Mesothelial cell of epicardium (in vitro differentiated cells): ENCODE measurements around the gene CAMK2B. TPM values are rescaled to one million over a fixed set of nuclear protein-coding genes. Genes with fewer than 3 reads are reported as not detected.

Source experiments
- DNase-seq, 2 experiments: peaks; one replicate each; pipeline ENCODE4 v3.0.0; 2021; ENCODE audit warnings: low spot score in 2 of 2; ENCODE audit not compliant: unreplicated experiment in 2 of 2
- H3K27ac Mint-ChIP-seq: 2 replicates; pipeline ENCODE4 v1.8.0; 2021; ENCODE audit warnings: mixed read lengths
- H3K27me3 Mint-ChIP-seq: 2 replicates; pipeline ENCODE4 v1.8.0; 2021; ENCODE audit warnings: low read depth, mixed read lengths
- H3K36me3 Mint-ChIP-seq: 2 replicates; pipeline ENCODE4 v1.8.0; 2021; ENCODE audit warnings: mixed read lengths
- H3K4me1 Mint-ChIP-seq: 2 replicates; pipeline ENCODE4 v1.8.0; 2021; ENCODE audit warnings: mixed read lengths
- H3K4me3 Mint-ChIP-seq: 2 replicates; pipeline ENCODE4 v1.8.0; 2021; ENCODE audit warnings: mild to moderate bottlenecking, moderate library complexity, mixed read lengths
- H3K9me3 Mint-ChIP-seq: 2 replicates; pipeline ENCODE4 v1.8.0; 2021; ENCODE audit warnings: mixed read lengths
- total RNA-seq: library from RNA; stranded (reverse); gene quantifications from 3 replicates; pipeline ENCODE4 v1.2.1, GENCODE V29; 2021
- TF ChIP-seq, protein P1 (sequence below): fragments of 200-600 bp; sonication (generic); IDR thresholded peaks from one replicate; pipeline ENCODE4 v1.5.0; 2021; ENCODE audit warnings: antibody characterized with exemption; ENCODE audit not compliant: unreplicated experiment

Gene CAMK2B
- total RNA-seq, 1 donor from 2014 or later = 1.8 TPM

DNA sequence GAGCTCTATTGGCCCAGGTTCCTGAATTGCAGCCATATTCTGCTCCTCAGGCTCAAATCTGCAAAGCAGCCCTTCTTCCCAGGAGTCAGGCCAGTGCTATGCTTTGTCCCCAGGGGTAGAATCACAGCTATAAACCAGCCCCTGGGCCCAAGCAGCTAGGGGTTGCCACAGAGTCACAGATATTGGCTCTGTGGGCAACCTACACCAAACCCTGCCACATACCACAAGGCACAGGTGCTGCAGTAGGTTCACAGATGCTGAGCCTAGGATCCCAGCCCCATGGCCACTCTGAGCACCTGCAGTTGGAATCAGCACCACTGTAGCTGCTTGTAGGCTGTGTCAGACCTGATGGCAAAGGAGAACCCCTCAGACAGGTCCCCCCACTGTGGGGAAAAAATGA, 43.1 kb upstream of the CAMK2B start:
- Mint-ChIP-seq H3K4me1 (no peaks in the 10 kb centered on the region), H3K9me3 (peaks cover 16% of the 10 kb centered on the region), H3K36me3 (no peaks in the 10 kb centered on the region), H3K4me3 (no peak overlapping the region), H3K27ac (no peak overlapping the region), H3K27me3 (peaks cover 62% of the 10 kb centered on the region)
- DNase-seq = no peak
- TF ChIP-seq, protein P1, sequence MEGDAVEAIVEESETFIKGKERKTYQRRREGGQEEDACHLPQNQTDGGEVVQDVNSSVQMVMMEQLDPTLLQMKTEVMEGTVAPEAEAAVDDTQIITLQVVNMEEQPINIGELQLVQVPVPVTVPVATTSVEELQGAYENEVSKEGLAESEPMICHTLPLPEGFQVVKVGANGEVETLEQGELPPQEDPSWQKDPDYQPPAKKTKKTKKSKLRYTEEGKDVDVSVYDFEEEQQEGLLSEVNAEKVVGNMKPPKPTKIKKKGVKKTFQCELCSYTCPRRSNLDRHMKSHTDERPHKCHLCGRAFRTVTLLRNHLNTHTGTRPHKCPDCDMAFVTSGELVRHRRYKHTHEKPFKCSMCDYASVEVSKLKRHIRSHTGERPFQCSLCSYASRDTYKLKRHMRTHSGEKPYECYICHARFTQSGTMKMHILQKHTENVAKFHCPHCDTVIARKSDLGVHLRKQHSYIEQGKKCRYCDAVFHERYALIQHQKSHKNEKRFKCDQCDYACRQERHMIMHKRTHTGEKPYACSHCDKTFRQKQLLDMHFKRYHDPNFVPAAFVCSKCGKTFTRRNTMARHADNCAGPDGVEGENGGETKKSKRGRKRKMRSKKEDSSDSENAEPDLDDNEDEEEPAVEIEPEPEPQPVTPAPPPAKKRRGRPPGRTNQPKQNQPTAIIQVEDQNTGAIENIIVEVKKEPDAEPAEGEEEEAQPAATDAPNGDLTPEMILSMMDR = no peak

DNA sequence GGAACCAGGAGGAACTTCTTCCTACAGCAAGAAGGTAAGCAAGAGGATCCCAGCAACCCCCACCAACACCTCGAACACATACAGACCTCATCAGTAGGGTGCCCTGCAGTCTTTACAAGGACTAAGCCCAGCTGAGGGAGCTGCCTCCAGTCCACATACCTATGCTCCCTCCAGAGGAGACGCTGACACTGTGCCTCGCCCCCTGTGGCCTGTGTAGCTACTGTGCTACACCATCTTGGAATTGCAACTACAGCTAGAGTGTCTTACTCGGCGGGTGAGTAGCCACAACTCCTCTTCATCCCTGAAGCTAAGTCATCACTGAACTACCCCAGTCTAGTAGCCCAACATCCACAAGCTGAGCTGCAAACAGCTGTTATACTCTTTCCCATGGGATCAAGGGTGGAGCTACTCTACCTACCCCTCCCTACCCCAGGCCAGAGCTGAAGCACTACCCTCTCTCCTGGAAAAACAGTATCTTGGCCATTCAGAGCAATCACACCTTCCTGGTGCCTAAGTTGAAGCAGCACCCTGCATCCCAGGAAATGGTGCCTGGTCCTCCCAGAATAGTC, 42.2 kb upstream of the CAMK2B start:
- no peaks in the 10 kb centered on the region for H3K36me3 Mint-ChIP-seq
- no peak overlapping the region for H3K27ac Mint-ChIP-seq
- peaks cover 62% of the 10 kb centered on the region for H3K27me3 Mint-ChIP-seq
- H3K4me3 Mint-ChIP-seq = no peak overlapping the region
- no peaks in the 10 kb centered on the region for H3K4me1 Mint-ChIP-seq
- peaks cover 17% of the 10 kb centered on the region for H3K9me3 Mint-ChIP-seq
- no peak for DNase-seq
- TF ChIP-seq, protein P1 = no peak

DNA sequence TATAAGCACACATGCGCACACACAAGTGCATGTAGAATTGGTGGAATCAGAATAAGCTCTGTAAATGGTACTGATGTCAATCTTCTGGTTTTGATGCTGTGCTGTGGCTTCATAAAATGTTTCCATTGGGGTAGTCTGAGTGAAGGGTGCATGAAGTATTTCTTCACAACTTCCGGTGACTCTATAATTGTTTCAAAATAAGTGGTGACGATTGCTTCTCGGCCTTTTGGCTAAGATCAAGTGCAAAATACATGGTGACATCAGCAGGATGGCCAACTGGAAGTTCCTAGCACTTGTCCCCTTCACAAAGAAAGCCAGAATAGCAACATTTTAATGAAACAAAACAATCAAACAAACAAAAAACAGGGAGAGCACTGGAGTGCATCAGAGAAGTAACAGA, 41.6 kb upstream of the CAMK2B start:
- no peaks in the 10 kb centered on the region for H3K36me3 Mint-ChIP-seq
- TF ChIP-seq, protein P1 = no peak
- DNase-seq = no peak
- peaks cover 62% of the 10 kb centered on the region for H3K27me3 Mint-ChIP-seq
- H3K4me1 Mint-ChIP-seq = no peaks in the 10 kb centered on the region
- H3K27ac Mint-ChIP-seq = no peak overlapping the region
- H3K4me3 Mint-ChIP-seq = no peak overlapping the region
- peaks cover 23% of the 10 kb centered on the region for H3K9me3 Mint-ChIP-seq

DNA sequence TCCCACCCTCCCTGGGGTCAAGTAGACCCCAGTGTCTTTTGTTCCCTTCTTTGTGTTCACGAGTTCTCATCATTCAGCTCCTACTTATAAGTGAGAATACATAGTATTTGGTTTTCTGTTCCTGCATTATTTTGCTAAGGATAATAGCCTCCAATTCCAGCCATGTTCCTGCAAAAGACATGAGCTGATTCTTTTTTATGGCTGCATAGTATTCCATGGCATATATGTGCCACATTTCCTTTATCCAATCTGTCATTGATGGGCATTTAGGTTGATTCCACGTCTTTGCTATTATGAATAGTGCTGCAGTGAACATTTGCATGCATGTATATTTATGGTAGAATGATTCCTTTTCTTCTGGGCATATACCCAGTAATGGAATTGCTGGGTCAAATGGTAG, 28.3 kb upstream of the CAMK2B start:
- Mint-ChIP-seq H3K4me1 (no peaks in the 10 kb centered on the region), H3K27ac (no peak overlapping the region), H3K9me3 (peaks cover 42% of the 10 kb centered on the region), H3K4me3 (no peak overlapping the region), H3K36me3 (no peaks in the 10 kb centered on the region), H3K27me3 (peaks cover 58% of the 10 kb centered on the region)
- TF ChIP-seq, protein P1 = no peak
- DNase-seq = no peak

DNA sequence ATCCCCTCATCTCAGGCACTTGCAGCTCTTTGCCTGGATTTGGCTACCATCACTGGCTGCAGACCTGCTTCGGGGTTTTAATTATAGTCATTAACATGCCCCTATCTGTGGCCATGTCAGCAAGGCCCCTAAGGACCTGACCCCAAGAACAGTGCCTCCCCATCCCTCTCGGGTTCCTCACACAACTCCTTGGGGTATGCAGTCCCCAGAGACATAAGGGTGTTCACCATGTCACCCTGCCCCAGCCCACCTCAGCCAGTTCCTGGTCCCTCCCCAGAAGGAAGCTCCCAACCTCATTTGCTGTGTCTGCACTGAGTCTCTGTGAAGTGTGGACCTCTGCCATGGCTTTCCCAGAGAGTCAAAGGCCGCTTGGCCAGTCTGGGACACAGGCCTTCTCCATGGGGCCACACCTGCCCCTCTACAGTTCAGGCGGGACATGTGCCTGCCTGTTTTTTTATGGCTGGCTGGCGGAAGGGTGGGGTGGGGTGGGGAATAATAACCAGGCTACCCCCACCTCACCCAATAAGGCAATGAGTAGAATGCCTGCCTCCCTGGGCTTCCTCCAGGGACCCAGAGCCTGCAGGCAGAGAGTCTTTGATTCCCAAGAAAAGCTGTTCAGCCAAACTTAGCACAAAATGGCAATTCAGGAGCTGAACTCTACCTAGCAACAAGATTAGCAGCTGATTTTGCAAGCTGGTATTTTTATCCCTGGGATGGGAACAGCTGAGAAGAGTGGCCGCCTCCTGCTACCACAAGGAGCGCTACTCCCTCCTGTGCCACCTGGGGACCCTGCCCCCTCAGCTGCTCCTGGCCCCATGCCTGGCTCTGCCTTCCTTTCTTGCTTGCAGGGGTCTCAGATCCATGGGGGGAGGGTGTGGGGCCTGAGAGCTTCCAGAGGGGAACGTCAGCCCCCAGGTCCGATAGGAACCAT, 23.7 kb upstream of the CAMK2B start:
- Mint-ChIP-seq H3K4me1 (no peaks in the 10 kb centered on the region), H3K36me3 (no peaks in the 10 kb centered on the region), H3K4me3 (no peak overlapping the region), H3K9me3 (peaks cover 13% of the 10 kb centered on the region), H3K27me3 (peaks cover 50% of the 10 kb centered on the region), H3K27ac (no peak overlapping the region)
- DNase-seq = no peak
- TF ChIP-seq, protein P1 = no peak
